GM18526 (cell line): ENCODE data around the gene TEPSIN.

ENCODE experiments used
- POLR2A ChIP-seq: IDR thresholded peaks from 3 replicates; pipeline ENCODE4 v1.6.1; 2011; ENCODE audit not compliant: insufficient read length; ENCODE audit errors: extremely low read depth

TEPSIN gene

GRCh38 chr17:81222906-81223761, 15.7 kb downstream of the TEPSIN start, which contains the start of gene CEP131:
CEP131 (minus strand) TSS chr17:81222965; CDS start chr17:81220056, 2,909 bp downstream.
- TF ChIP-seq POLR2A, result peak; percentile 58

GRCh38 chr17:81222620-81222905, 16.3 kb downstream of the TEPSIN start:
- TF ChIP-seq POLR2A, result no peak

- no peak for TF ChIP-seq POLR2A
These were observed 16.8 kb downstream of the TEPSIN start for GRCh38 chr17:81221842-81222619.

GRCh38 chr17:81221371-81221841, 17.4 kb downstream of the TEPSIN start:
- TF ChIP-seq POLR2A, result no peak

- TF ChIP-seq POLR2A, result no peak
These were observed 19.2 kb downstream of the TEPSIN start for GRCh38 chr17:81219476-81220180.

GRCh38 chr17:81218991-81219390, 19.9 kb downstream of the TEPSIN start:
- no peak for TF ChIP-seq POLR2A

- no peak for TF ChIP-seq POLR2A
These were observed 20.4 kb downstream of the TEPSIN start for GRCh38 chr17:81218459-81218858.

- no peak for TF ChIP-seq POLR2A
These were observed 21.4 kb downstream of the TEPSIN start for GRCh38 chr17:81217491-81217890.

- TF ChIP-seq POLR2A, result no peak
These were observed 24.9 kb downstream of the TEPSIN start for GRCh38 chr17:81213978-81214377.

GRCh38 chr17:81212365-81212764, 26.5 kb downstream of the TEPSIN start:
- no peak for TF ChIP-seq POLR2A

- TF ChIP-seq POLR2A, result no peak
These were observed 28.0 kb downstream of the TEPSIN start for GRCh38 chr17:81210868-81211267.

GRCh38 chr17:81210466-81210865, 28.4 kb downstream of the TEPSIN start:
- no peak for TF ChIP-seq POLR2A

GRCh38 chr17:81209141-81209540, 29.7 kb downstream of the TEPSIN start:
- TF ChIP-seq POLR2A, result no peak

GRCh38 chr17:81208651-81209050, 30.2 kb downstream of the TEPSIN start:
- no peak for TF ChIP-seq POLR2A
